Measurements from ENCODE around the gene TNIP3. TPM values are rescaled to one million over a fixed set of nuclear protein-coding genes. Genes with fewer than 3 reads are reported as not detected.

The TNIP3 gene
- total and polyA plus RNA-seq, 2 donors (not counting 1 experiment from before 2014, with no cell fraction given) = not detected

DNA sequence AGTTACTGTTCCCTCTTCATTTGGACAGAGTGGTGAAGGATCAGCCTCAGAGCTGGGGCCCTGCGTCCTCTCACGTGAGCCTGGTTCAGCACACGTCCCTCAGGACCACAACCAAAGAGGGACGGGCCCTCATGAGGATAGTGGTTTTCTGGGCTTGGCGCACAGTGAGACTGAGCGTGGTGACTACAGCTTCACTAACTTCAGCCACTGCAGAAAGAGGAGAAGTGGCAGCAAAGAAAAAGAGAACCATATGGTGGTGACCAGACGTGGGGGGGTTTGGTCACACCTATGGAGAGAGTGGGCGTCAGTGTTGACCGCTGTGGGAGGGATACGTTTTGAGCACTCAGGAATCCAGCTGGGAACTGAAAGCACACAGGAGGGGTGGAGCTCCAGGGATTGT lies 21.8 kb upstream of the TNIP3 start:
- Mint-ChIP-seq H3K27ac (no peak overlapping the region), H3K27me3 (no peaks in the 10 kb centered on the region), H3K4me3 (no peak overlapping the region), H3K9me3 (ENCODE audit: insufficient read depth) (no peaks in the 10 kb centered on the region), H3K4me1 (peaks cover 4% of the 10 kb centered on the region)
- no peaks in the 10 kb centered on the region for H3K36me3 ChIP-seq (replicated peaks in 1 of 2; ENCODE audit: control extremely low read depth in 1 of 2, control insufficient read depth in 1 of 2, extremely low read depth in 1 of 2, insufficient read depth in 2 of 2, low read length in 1 of 2)
- H2AFZ ChIP-seq (ENCODE audit: insufficient read depth, low read depth, low read length, poor library complexity, severe bottlenecking) = peak overlapping the region; percentile 7
- DNase-seq (no peak), ATAC-seq (ENCODE audit: low read depth) (peak; percentile 49)
- CTCF ChIA-PET = no interaction called here
- H3K27me3 ChIP-seq (replicated peaks in 1 of 4; ENCODE audit: control extremely low read depth in 1 of 4, control insufficient read depth in 3 of 4, insufficient read depth in 4 of 4, low read length in 3 of 4) = no peaks in the 10 kb centered on the region
- intact Hi-C loops (cut with micrococcal nuclease) = no loop called here
- TF ChIP-seq, protein P1, sequence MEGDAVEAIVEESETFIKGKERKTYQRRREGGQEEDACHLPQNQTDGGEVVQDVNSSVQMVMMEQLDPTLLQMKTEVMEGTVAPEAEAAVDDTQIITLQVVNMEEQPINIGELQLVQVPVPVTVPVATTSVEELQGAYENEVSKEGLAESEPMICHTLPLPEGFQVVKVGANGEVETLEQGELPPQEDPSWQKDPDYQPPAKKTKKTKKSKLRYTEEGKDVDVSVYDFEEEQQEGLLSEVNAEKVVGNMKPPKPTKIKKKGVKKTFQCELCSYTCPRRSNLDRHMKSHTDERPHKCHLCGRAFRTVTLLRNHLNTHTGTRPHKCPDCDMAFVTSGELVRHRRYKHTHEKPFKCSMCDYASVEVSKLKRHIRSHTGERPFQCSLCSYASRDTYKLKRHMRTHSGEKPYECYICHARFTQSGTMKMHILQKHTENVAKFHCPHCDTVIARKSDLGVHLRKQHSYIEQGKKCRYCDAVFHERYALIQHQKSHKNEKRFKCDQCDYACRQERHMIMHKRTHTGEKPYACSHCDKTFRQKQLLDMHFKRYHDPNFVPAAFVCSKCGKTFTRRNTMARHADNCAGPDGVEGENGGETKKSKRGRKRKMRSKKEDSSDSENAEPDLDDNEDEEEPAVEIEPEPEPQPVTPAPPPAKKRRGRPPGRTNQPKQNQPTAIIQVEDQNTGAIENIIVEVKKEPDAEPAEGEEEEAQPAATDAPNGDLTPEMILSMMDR (IDR thresholded peaks at IDR 0.05) = no peak
- TF ChIP-seq EZH2 (IDR thresholded peaks at IDR 0.05; ENCODE audit: borderline replicate concordance, insufficient read depth, low read depth, low read length, poor library complexity, severe bottlenecking) = no peak
- H3K79me2 ChIP-seq (ENCODE audit: control insufficient read depth, insufficient read depth, low read length) = no peaks in the 10 kb centered on the region
- WGBS (ENCODE audit: insufficient coverage) = 22% methylated on average over 10 of the region's 10 CpGs
- H3K4me3 ChIP-seq (ENCODE audit: control extremely low read depth in 1 of 5, extremely low read depth in 1 of 5, insufficient read depth in 1 of 5, low read depth in 2 of 5, low read length in 4 of 5) = no peak overlapping the region
- H3K4me1 ChIP-seq (ENCODE audit: control insufficient read depth in 2 of 2, insufficient read depth in 2 of 2, low read length in 2 of 2) = no peaks in the 10 kb centered on the region
- no peaks in the 10 kb centered on the region for H4K20me1 ChIP-seq (ENCODE audit: control insufficient read depth, insufficient read depth, low read length, poor library complexity, severe bottlenecking)
- no peak overlapping the region for H3K4me2 ChIP-seq (replicated peaks; ENCODE audit: low read depth, low read length, poor library complexity, severe bottlenecking)
- H3K9me3 ChIP-seq (ENCODE audit: control extremely low read depth in 1 of 3, control insufficient read depth in 2 of 3, insufficient read depth in 1 of 3, low read length in 2 of 3) = no peaks in the 10 kb centered on the region
- no peak overlapping the region for H3K9ac ChIP-seq (ENCODE audit: low read length)
- no peak overlapping the region for H3K27ac ChIP-seq (ENCODE audit: low read length in 2 of 2)
- POLR2A ChIA-PET = no interaction called here

DNA sequence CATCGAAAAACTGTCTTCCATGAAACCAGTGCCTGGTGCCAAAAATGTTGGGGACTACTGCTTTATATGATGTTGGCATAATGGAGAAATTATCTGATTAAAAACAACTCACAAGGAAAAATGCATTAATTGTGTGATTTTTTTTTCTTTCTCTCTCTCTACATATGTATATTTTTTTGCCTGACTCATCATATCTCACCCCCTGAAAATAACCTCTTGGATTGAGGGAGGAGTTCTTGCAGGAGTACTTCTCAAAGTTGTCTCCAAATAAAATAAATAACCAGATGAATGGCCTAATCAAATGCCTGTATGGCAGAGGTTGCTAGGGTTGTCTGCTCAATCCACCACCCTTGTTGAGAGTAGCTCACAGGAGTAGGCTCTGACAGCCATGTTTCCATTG lies 19.9 kb upstream of the TNIP3 start:
- H3K27me3 Mint-ChIP-seq = no peaks in the 10 kb centered on the region
- Histone ChIP-seq H4K20me1 (ENCODE audit: control insufficient read depth, insufficient read depth, low read length, poor library complexity, severe bottlenecking) (no peaks in the 10 kb centered on the region), H3K4me3 (ENCODE audit: control extremely low read depth in 1 of 5, extremely low read depth in 1 of 5, insufficient read depth in 1 of 5, low read depth in 2 of 5, low read length in 4 of 5) (no peak overlapping the region), H3K9ac (ENCODE audit: low read length) (no peak overlapping the region), H2AFZ (ENCODE audit: insufficient read depth, low read depth, low read length, poor library complexity, severe bottlenecking) (no peak overlapping the region), H3K36me3 (replicated peaks in 1 of 2; ENCODE audit: control extremely low read depth in 1 of 2, control insufficient read depth in 1 of 2, extremely low read depth in 1 of 2, insufficient read depth in 2 of 2, low read length in 1 of 2) (no peaks in the 10 kb centered on the region), H3K9me3 (ENCODE audit: control extremely low read depth in 1 of 3, control insufficient read depth in 2 of 3, insufficient read depth in 1 of 3, low read length in 2 of 3) (no peaks in the 10 kb centered on the region), H3K27me3 (replicated peaks in 1 of 4; ENCODE audit: control extremely low read depth in 1 of 4, control insufficient read depth in 3 of 4, insufficient read depth in 4 of 4, low read length in 3 of 4) (no peaks in the 10 kb centered on the region), H3K27ac (ENCODE audit: low read length in 2 of 2) (no peak overlapping the region), H3K79me2 (ENCODE audit: control insufficient read depth, insufficient read depth, low read length) (no peaks in the 10 kb centered on the region), H3K4me1 (ENCODE audit: control insufficient read depth in 2 of 2, insufficient read depth in 2 of 2, low read length in 2 of 2) (no peaks in the 10 kb centered on the region), H3K4me2 (replicated peaks; ENCODE audit: low read depth, low read length, poor library complexity, severe bottlenecking) (no peak overlapping the region)
- CTCF ChIA-PET = interaction anchor here (1.1 kb wide), 1 partner anchor 8 kb away, joined by 3 read pairs; no protein-coding TSS in a partner anchor
- TF ChIP-seq, protein P1 (IDR thresholded peaks at IDR 0.05) = no peak
- no peak for TF ChIP-seq EZH2 (IDR thresholded peaks at IDR 0.05; ENCODE audit: borderline replicate concordance, insufficient read depth, low read depth, low read length, poor library complexity, severe bottlenecking)
- no peaks in the 10 kb centered on the region for H3K9me3 Mint-ChIP-seq (ENCODE audit: insufficient read depth)
- peaks cover 4% of the 10 kb centered on the region for H3K4me1 Mint-ChIP-seq
- DNase-seq (no peak), ATAC-seq (ENCODE audit: low read depth) (no peak)
- no peak overlapping the region for H3K27ac Mint-ChIP-seq
- H3K4me3 Mint-ChIP-seq = no peak overlapping the region
- intact Hi-C loops (cut with micrococcal nuclease) = no loop called here
- no CpG with 5 or more reads among the region's 1 CpG for WGBS (ENCODE audit: insufficient coverage)
- POLR2A ChIA-PET = no interaction called here
